ENCODE measurements around the gene MN1. TPM values are rescaled to one million over a fixed set of nuclear protein-coding genes. Genes with fewer than 3 reads are reported as not detected.

The MN1 gene
- total and polyA plus RNA-seq, 2 experiments from 2014 or later, result 1.0 to 6.8 TPM

GRCh38 chr22:27732391-27732790, 69.2 kb downstream of the MN1 start (continued):
- TF ChIP-seq EZH2phosphoT487 (IDR thresholded peaks at IDR 0.05; ENCODE audit: unreplicated experiment) (no peak), CREB1 (CRISPR knock-in tag; IDR thresholded peaks at IDR 0.05; ENCODE audit: low read depth) (no peak), CTCF (conservative IDR thresholded peaks at IDR 0.05; ENCODE audit: low read depth in 2 of 2) (no peak), NANOG (IDR thresholded peaks at IDR 0.05; ENCODE audit: borderline replicate concordance) (no peak), ZNF114 (CRISPR knock-in tag; IDR thresholded peaks at IDR 0.05) (no peak)

GRCh38 chr22:27731621-27732020, 69.9 kb downstream of the MN1 start:
- Histone ChIP-seq H4K20me1 (replicated peaks; ENCODE audit: insufficient read depth) (peaks cover 68% of the 10 kb centered on the region), H3K4me3 (no peak overlapping the region), H3K4me2 (no peak overlapping the region), H3K79me2 (replicated peaks; ENCODE audit: insufficient read depth) (peaks cover 98% of the 10 kb centered on the region), H3K9me2 (ENCODE audit: insufficient read depth) (no peaks in the 10 kb centered on the region), H3K4me1 (ENCODE audit: insufficient read depth) (peaks cover 29% of the 10 kb centered on the region), H3K27ac (ENCODE audit: low read depth) (no peak overlapping the region), H3K36me3 (ENCODE audit: insufficient read depth) (0 out of 2 replicates have a peak, but pooled peaks cover 7% of the 10 kb centered on the region), H2AFZ (no peak overlapping the region), H3K27me3 (ENCODE audit: insufficient read depth) (no peaks in the 10 kb centered on the region), H3F3A (replicated peaks; ENCODE audit: low read depth) (peaks cover 12% of the 10 kb centered on the region; the same call in 1 of the 2 replicates)
- no peak for DNase-seq (ENCODE audit: low spot score)
- Mint-ChIP-seq H3K36me3 (ENCODE audit: low read depth) (peaks cover 40% of the 10 kb centered on the region), H3K27ac (no peak overlapping the region), H3K27me3 (ENCODE audit: insufficient read depth, low read depth, poor library complexity) (peaks cover 4% of the 10 kb centered on the region), H3K4me3 (no peak overlapping the region; the same call in 2 of the 3 replicates), H3K9me3 (peaks cover 7% of the 10 kb centered on the region), H3K4me1 (peaks cover 32% of the 10 kb centered on the region)
- no peak for ATAC-seq
- TF ChIP-seq CTCF (conservative IDR thresholded peaks at IDR 0.05; ENCODE audit: low read depth in 2 of 2) (no peak), NANOG (IDR thresholded peaks at IDR 0.05; ENCODE audit: borderline replicate concordance) (no peak), ZNF114 (CRISPR knock-in tag; IDR thresholded peaks at IDR 0.05) (no peak), REST (IDR thresholded peaks at IDR 0.05; ENCODE audit: unreplicated experiment) (no peak), ETS1 (IDR thresholded peaks at IDR 0.05) (no peak), JUNB (IDR thresholded peaks at IDR 0.05; ENCODE audit: unreplicated experiment) (no peak), STAT1 (IDR thresholded peaks at IDR 0.05; ENCODE audit: unreplicated experiment) (no peak), ZNF462 (CRISPR knock-in tag; IDR thresholded peaks at IDR 0.05) (no peak)
